HG02970 (cell line): ENCODE results near the gene MMAB.

ENCODE experiments used
- ATAC-seq: cut with Tn5 transposase; IDR thresholded peaks from one replicate; pipeline ENCODE4 v1.9.1; 2021; ENCODE audit warnings: mild to moderate bottlenecking, moderate library complexity, moderate number of reproducible peaks; ENCODE audit not compliant: unreplicated experiment, low FRiP score

MMAB gene

GRCh38 chr12:109587921-109588320 lies 14.6 kb upstream of the MMAB start:
- no peak for ATAC-seq

DNA sequence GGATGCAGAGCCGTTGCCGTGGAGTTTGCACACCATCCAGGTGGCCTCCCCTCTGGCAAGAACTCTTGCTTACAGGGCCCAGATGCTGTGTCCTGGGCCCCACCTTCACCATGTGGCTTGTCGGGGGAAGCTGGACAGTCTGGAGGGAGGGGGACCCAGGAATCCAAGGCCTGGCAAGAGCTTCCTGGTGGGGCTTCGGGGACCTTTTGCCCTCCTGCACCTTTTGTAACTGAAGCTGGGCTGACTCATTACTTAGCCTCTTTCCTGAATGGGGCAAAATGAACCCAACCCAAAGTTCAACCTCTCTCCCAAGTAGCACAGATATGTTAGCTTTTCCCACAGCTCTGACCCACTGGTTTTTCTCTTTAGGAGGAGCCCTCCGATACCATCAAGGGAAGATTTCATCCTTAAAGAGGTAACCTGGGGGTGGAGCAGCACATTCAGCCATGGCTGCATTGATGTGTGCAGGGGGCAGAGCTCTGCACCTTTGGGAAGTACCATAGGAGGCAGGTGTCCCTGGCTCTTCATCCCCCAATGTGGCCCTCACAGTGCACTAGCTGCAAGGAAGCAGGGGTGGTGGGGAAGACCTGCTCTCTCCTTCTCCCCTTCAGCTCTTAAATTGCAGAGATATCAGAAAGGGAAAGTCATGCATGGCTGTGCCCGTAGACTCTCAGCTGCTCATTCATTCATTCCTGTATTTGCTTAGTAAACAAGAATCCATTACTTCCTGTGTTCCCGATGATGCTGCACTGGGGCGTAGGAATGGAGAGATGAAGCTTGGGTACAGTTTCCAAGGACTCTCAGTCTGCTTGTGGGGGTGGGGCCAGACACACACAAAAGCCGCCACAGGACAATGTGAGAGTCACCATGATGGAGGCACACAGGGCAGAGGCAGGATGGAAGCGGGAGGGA lies 13.3 kb upstream of the MMAB start:
- no peak for ATAC-seq

DNA sequence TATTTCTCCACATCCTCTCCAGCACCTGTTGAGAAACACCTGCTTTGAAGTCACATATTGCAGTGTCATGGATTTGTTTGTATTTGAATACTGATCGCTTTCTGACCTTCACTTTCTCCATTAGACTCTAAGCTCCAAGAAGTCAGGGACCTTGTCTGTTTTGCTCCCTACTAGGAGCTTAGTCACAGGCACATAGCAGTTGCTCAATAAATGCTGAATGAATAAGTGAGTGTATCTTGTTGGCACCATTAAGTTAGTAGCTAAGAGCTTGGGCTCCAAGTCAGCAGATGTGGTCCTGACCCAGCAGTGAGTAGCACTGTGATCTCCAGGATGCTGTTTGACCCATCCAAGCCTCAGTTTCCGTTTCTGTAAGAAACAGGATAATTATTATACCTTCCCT lies 10.4 kb upstream of the MMAB start:
- ATAC-seq: no peak

- ATAC-seq: no peak
Measured at GRCh38 chr12:109582636-109583035, 9.3 kb upstream of the MMAB start.

- ATAC-seq: no peak
Measured at GRCh38 chr12:109581856-109582255, 8.6 kb upstream of the MMAB start.

DNA sequence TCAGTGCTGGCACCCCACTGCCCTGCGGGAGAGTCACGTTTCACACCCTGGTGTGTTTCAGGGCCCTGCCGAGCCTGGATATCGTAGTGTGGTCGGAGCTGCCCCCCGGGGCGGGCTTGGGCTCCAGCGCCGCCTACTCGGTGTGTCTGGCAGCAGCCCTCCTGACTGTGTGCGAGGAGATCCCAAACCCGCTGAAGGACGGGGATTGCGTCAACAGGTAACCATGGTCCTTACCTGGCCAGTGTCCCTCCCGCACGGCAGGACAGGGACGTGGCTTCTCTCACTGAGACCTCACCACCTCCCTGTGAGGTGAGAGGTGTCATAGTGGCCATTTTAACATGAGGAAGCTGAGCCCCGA lies 8.0 kb upstream of the MMAB start:
- ATAC-seq: no peak

DNA sequence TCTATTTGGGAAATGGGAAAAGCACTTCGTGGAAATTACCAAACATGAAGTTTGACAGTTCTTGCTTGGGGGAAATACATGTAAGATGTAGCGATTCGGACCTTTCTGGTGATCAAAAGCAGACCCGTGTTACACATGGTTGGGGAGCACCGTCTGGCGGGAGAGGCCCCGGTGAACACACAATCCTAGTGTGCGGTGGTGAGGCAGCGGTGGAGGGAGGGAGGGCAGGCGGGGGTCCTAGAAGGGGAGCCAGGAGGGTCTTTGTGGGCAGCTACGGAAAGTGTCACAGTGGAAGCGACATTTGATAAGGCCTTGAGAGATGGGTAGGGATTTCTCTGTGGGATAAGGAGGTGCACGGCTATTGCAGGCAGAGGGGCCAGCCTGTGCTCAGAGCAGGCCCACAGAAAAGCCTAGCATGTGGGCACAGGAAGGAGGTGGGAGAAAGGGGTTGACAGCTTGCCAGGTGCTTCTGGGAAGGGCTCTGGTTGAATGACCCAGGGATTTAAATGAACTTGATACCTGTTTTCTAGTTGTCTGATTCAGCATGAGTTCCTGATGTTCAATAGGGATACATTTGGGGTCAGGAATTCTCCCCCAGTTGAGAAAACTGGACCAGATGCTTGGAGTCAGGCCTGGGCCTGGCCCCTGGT lies 7.5 kb upstream of the MMAB start:
- no peak for ATAC-seq

GRCh38 chr12:109580272-109580671 lies 7.0 kb upstream of the MMAB start:
- ATAC-seq: no peak

DNA sequence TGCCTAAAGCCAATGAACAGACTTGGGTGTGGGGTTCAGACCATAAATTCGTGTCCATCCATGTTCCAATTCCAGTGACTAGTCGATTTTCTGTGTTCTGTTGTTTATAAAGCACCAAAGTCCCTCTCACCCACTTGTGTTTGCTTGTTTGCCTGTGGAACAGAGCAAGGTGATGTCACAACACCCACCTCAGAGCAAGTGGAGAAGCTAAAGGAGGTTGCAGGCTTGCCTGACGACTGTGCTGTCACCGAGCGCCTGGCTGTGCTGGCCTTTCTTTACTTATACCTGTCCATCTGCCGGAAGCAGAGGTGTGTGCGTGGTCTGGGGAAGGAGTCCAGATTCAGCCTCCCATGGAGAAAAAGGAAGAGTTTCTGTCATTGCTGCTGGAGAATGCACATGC lies 6.3 kb upstream of the MMAB start:
- ATAC-seq: no peak

DNA sequence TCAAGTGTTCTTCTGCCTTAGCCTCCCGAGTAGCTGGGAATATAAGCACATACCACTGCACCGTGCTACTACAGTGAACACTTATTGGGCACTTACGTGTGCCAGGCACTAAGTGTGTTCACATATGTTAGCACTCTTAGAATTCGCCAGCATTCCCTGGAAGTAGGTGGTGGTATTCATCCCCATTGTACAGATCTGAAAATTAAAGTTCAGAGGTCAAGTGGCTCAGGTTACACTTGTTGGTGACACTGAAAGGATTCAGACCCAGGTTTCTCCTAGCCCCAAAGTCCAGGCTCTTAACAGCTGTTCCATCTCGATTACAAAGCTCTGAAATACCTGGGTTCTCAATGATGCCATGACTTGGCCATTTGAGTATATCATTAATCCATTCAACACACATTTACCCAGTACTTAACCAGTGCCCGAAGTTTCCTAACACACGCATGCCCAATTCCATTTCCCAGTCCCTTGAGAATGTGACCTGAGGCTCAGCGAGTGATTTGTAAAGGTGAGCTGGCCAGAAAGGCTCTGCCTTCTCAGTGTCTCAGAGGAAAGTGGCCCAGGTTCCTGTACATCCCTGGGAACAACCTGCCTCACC lies 5.1 kb upstream of the MMAB start:
- no peak for ATAC-seq

DNA sequence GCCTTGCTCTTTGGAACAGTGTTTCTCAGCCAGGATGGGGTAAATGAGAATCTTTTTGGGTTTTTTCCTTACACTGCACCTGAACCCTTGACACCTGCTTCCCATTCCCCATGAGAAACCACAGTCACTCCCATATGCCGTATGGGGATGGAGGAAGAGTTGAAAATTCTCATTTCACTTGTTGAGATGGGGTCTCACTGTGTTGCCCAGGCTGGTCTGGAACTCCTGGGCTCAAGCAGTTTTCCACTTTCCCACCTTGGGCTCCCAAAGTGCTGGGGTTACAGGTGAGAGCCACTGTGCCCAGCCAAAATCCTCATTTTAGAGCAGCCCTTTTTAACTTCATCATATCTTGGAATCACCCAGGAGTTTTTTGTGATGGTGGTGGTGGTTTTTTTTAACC lies 4.0 kb upstream of the MMAB start:
- ATAC-seq: no peak

GRCh38 chr12:109575683-109576082 lies 2.4 kb upstream of the MMAB start:
- ATAC-seq: no peak

GRCh38 chr12:109573914-109574244 lies 575 bp upstream of the MMAB start:
- no peak for ATAC-seq

DNA sequence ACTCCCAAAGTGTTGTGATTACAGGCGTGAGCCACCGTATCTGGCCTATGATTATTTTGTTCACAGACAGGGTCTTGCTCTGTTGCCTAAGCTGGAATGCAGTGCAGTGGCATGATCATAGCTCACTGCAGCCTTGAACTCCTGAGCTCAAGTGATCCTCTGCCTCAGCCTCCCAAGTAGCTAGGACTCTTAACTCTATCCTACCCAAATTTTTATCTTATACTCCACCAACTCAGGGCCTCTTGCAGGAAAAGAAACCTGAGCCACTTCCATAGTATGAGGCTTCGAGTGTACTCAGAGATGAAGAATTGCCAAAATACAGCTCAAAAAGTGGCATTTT lies 828 bp downstream of the MMAB start:
- ATAC-seq: no peak

DNA sequence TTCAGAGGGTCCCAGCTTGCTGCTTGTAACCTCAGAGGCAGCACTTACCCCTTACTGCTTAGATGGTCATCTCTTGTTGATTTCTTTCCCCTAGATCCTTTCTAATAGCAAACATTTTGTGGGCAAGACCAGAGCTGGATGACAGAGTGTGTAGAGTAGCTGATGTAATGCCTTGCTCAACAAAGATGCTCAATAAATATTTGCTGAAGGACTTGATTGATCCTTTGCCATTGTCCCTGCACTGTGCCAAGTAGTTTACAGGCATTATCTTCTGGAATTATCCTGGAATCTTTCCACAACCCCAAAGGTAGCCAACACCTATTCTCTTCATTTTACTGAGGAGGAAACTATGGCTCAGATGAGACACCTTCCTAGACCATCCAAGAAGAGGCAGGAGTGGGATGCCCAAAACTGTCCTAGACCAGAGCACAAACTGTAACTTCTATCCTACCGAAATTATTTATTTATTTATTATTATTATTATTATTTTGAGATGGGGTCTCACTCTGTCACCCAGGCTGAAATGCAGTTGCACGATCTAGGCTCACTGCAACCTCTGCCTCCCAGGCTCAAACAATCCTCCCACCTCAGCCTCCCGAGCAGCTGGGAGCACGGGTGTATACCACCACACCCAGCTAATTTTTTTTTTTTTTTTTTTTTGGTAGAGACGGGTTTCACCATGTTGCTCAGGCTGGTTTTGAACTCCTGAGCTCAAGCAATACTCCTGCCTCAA lies 1.4 kb downstream of the MMAB start:
- ATAC-seq: no peak

- no peak for ATAC-seq
Measured at GRCh38 chr12:109568486-109568885, 4.8 kb downstream of the MMAB start.

DNA sequence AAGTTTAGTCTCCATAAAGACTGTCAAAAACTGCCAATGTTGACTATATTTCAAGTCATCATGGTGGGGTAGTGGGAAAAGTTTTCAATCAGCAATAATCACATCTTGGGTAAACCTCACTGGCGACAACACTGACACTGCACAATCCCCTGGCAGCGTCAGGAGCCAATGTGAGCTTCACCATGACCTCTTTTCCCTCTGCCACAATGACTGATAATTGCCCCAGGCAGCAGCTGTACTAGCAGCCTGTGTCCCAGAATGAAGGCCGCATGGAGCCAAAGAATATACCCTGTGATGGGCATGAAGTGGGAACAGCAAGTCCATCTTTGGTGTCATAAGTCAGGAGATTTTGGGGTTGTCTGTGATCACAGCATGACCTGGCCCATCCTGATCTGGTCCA lies 5.3 kb downstream of the MMAB start:
- ATAC-seq: no peak

DNA sequence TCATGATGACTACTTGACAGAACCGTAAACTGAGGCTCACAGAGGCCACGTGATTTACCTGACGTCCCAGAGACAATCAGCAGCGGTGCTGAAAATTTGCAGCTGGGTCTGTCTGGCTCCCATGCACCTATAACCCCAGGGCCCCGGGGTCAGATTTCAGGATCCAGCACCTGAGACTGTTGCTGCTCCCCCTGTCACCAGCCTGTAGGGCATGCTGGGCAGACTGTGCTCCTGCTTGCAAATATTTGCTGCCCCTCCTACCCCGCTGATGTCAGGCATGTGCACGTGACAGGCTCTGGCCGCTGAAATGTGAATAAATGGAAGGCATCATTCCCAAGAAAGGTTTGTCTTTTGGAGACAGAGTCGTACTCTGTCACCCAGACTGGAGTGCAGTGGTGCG lies 6.0 kb downstream of the MMAB start:
- no peak for ATAC-seq

DNA sequence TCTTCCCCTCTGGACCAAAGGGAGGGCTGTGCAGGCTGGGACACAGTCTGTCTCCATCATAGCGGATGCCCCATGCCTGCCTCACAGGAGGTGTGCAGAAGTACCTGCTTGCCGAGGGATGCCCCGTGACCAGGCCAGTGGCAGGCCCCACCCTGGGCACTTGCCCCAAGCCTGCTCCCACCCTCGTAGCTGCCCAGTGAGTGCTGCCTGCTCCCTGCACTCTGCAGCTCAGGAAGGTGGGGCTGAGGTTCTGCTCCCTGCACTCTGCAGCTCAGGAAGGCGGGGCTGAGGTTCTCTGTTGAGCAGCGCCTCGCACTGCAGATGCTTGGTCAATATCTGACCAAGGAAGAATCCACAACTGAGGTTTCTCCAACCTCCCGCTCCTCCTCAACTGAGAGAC lies 6.9 kb downstream of the MMAB start:
- ATAC-seq: no peak

DNA sequence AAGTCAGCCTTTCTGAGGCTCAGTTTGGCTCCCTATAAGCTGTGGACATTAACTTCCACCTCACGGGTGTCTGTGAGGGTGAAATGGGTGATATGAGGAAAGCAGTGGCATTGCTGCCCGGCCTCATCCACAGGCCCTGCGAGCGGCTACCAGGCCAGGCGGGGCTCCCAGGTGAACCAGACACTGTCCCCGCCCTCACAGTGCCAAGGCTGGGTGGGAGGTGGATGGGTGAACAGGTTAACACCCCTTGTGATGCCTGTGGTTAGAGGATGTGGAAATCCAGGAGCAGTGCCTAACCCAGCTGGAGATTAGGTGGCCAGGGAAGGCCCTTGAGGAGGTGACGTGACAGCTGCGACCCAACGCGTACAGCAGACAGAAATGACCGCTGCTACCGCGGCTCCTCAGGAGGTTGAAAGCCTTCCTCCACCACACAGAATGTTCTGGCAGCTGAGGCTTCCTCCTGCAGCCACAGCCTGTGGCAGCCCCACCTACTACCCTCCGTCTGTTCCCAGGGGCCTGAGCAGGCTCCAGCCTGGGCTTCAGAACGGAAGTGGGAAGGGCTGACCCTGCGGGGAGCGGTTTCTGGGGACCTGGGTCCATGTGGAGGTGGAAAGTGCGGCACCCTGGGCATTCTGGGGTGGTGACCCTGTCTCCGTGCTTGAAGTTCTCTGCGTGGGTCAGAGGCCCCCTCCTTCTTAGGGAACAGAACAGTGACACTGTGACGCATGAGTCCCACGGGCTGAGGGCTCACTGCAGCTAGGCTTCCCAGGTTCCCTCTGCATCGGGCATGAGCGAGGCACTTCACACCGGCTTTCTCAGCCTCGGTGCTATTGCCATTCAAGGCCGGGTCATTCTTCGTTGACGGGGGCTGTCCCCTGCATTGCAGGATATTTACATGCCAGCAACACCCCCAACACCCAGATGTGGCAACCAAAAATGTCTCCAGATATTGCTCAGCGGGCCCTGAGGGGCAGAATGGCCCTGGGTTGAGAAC lies 9.7 kb downstream of the MMAB start:
- ATAC-seq: no peak
